NCI-H526 (cell line): ENCODE data around the gene KRTAP10-1.
"Not testable (repeated sequence)": the region's sequence is repeated elsewhere in the genome, so short reads cannot be mapped to it uniquely, and the experiment has no call there.

Experiments
- DNase-seq, 2 experiments: peaks; one replicate each; lab custom pipeline; 2025; lab: John Stamatoyannopoulos, UW

Gene KRTAP10-1

GRCh38 chr21:44539991-44540666 lies at the start of gene KRTAP10-1:
TSS of gene KRTAP10-1 (minus strand) at chr21:44540195. CDS start at chr21:44540150, 45 bp downstream.
- no peak for DNase-seq

GRCh38 chr21:44589094-44589493 lies 49.1 kb upstream of the KRTAP10-1 start:
- no peak for DNase-seq

DNA sequence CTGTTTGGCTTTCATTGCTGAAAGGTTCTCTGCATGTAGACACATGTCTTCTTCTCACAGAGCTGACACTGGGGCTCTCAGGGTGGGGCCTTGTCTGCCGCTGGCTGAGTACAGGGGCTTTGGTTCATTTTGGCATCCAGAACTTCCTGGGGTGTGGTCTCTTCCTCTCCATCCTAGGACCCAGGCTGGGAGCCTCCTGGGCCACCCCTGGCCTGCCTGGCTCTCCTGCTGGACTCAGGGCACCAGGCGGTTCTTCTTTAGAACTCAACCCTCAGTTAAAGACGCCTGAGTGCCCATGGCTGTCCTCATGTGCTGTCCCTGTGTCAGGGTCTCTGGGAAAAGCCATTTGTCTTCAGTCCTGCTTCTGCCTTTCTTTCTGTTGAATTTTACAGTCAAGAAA lies 45.9 kb upstream of the KRTAP10-1 start:
- DNase-seq, result no peak

- DNase-seq, result no peak
These were observed 43.8 kb upstream of the KRTAP10-1 start for GRCh38 chr21:44583800-44584147.

- no peak for DNase-seq
These were observed 43.2 kb upstream of the KRTAP10-1 start for GRCh38 chr21:44583089-44583799.

DNA sequence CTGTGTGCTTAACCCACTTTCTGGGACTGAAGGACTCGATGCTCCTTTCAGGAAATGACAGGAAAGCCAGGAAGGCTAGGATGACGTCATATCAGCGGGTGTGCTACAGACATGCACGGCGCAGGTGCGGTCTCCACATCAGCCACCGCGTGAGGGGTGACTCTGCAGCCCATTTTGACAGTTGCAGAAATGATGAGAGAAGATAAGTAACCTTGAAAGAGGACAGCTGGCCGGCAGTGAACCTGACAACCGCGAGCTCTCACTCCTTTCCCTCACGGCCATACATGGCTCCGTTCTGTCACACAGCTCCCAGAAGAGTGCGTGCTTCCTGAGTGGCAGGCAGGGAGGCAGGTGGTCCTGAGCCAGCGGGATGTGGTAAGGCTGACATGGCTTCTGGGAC lies 42.1 kb upstream of the KRTAP10-1 start:
- DNase-seq, result peak; percentile 14 to 32

- no peak for DNase-seq
These were observed 41.2 kb upstream of the KRTAP10-1 start for GRCh38 chr21:44581158-44581557.

DNA sequence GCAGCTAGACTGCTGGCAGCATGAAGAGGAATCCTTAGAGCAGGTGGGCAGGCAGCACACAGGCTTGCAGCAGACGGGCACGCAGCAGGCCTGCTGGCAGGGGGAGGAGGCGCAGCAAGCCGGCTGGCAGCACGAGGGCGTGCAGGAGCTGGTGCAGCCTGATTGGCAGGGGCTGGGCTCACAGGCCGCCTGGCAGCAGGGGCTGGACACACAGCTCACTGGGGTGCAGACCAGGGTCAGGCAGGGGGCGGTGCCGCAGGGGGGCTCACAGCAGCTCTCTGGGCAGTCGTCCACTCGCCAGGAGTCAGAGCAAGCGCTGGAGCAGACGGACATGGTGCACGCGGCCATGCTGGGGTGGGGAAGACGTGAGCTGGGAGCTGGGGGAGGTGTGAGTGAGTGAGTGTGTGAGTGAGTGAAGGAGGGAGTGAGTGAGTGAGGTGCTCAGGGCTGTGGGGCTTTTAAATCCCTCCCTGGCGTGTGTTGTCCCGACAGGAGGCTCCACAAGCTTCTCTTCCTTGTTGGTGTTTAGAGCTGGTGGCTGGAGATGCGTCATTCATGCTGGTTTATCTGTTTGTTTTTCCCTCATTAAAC lies 40.3 kb upstream of the KRTAP10-1 start, which contains the start of gene KRTAP10-5:
Gene KRTAP10-5, minus strand, starts transcription at position 374 of the 591 bp plus-strand sequence. Its CDS starts 26 bp downstream, at position 348.
- DNase-seq, result not testable (repeated sequence)

- DNase-seq, result no peak
These were observed 39.8 kb upstream of the KRTAP10-1 start for GRCh38 chr21:44579833-44580144.

DNA sequence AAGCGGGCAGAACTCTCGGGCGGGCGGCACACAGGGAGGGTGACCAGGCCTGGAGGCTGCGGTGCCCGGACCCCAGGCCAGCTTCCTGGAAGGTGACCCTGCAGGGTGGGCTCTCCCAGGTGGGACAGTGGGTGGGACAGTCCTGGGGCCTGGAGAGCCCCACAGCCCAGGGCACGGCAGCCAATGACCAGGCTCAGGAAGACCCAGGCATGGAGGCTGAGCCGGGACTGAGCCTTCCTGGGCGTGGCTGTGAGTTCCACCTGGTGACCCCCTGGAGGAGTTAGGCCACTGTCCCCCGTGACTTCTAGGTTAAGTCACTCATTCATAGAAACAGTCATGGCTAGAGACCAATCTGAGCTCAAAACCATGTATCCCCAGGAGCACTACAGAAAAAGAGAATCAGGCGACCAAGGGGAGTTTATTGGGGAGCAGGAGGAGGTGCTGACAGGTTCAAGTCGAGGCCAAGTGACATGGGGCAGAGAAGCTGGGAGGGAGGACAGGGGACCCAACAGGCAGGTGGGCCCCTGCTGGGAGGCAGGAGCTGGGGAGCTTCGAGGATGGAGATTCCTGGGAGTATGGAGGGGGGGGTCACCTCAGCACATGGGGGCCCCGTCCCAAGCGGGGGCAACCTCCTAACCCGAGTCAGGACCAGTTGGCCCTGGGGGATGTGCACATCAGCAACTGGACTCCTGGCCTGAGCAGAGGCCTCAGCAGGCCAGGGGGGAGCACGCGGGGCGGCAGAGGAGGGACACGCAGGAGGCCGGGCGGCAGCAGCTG lies 39.2 kb upstream of the KRTAP10-1 start:
- DNase-seq, result no peak

- DNase-seq, result no peak
These were observed 38.5 kb upstream of the KRTAP10-1 start for GRCh38 chr21:44578371-44579055.

DNA sequence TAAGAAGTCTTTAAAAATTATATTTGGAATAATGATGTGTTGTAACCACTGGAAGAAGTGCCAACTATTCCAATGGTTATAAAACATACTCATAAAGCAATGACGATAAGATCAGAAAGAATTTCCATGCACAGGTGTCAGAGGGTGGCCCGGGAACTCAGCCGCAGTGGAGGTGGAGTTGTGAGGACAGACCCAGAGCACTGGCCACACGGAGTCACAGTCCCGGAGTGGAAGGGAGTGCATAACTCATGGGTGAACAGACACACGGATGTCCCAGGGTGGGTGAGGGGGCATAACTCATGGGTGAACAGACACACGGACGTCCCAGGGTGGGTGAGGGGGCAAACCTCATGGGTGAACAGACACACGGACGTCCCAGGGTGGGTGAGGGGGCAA lies 36.0 kb upstream of the KRTAP10-1 start:
- DNase-seq, result no peak

- DNase-seq, result no peak
These were observed 35.5 kb upstream of the KRTAP10-1 start for GRCh38 chr21:44575307-44576024.

DNA sequence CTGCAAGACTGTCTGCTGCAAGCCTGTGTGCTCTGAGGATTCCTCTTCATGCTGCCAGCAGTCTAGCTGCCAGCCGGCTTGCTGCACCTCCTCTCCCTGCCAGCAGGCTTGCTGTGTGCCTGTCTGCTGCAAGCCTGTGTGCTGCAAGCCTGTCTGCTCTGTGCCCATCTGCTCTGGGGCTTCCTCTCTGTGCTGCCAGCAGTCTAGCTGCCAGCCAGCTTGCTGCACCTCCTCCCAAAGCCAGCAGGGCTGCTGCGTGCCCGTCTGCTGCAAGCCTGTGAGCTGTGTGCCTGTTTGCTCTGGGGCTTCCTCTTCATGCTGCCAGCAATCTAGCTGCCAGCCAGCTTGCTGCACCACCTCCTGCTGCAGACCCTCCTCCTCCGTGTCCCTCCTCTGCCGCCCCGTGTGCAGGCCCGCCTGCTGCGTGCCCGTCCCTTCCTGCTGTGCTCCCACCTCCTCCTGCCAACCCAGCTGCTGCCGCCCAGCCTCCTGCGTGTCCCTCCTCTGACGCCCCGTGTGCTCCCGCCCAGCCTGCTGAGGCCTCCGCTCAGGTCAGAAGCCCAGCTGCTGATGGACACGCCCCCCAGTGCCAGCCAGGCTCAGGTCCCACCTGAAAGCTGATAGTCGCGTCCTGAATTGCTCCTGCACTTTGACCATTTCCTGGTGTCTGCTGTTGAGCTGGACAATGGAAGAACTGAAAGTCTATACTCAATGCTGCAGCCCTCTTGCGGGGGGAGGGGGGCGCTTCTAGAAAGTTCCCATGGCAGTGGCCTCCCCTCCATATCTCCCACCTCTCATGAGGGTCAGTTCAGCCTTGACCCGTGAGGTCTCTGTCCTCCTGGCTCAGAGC lies 34.7 kb upstream of the KRTAP10-1 start:
- peak in 1 of 2 experiments; percentile 21 for DNase-seq

DNA sequence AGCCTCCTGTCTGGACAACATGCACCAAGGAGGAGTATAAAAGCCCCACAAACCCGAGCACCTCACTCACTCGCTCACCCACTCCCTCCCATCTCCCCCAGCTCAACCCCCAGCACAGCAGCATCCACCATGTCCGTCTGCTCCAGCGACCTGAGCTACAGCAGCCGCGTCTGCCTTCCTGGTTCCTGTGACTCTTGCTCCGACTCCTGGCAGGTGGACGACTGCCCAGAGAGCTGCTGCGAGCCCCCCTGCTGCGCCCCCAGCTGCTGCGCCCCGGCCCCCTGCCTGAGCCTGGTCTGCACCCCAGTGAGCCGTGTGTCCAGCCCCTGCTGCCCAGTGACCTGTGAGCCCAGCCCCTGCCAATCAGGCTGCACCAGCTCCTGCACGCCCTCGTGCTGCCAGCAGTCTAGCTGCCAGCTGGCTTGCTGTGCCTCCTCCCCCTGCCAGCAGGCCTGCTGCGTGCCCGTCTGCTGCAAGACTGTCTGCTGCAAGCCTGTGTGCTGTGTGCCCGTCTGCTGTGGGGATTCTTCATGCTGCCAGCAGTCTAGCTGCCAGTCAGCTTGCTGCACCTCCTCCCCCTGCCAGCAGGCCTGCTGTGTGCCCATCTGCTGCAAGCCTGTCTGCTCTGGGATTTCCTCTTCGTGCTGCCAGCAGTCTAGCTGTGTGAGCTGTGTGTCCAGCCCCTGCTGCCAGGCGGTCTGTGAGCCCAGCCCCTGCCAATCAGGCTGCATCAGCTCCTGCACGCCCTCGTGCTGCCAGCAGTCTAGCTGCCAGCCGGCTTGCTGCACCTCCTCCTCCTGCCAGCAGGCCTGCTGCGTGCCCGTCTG lies 33.8 kb upstream of the KRTAP10-1 start, which contains the start of gene KRTAP10-4:
Gene KRTAP10-4, plus strand, starts transcription at position 100 of the 827 bp plus-strand sequence. Its CDS starts 30 bp downstream, at position 130.
- DNase-seq, result not testable (repeated sequence)

- no peak for DNase-seq
These were observed 33.1 kb upstream of the KRTAP10-1 start for GRCh38 chr21:44572959-44573583.

DNA sequence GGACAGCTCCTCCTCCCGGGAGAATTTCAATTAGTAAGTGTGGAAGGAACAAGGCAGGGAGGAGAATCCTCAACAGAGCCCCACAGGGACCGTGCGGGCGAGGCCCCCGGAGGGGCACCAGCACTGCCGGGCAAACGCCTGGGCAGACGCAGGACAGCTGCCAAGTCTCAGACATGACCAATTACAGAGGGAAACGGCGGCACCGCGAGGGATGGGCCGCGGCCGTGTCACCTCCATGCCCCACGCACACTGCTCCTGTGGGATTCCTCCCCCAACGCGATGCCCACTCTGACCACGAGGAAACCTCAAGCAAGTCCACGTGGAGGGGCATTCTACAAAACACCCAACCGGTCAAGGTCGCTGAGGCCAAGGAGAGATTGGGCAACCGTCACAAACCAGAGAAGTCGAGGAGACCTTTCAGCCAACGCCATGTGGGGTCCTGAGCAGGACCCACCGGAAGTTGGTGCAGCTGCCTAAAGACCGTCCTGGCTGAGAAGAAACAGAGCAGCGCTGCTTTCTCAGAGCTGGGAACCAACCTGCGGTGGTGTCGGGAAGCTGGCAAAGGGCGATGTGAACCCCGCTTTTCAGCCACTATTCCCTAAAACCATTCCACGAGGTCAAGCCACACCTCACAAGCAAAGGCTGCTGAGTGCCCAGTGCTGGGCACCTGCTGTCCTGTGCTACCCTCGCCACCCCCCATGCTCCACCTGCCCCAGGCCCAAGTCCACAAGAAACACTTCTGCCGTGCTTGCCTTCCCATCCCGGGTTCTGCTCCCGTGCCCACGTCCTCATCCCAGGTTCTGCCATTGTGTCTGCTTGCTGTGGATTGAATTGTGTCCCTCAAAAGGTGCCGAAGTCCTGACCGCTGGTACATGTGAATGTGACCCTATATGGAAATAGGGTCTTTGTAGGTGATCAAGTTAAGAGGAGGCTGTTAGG lies 32.1 kb upstream of the KRTAP10-1 start:
- no peak for DNase-seq

- DNase-seq, result no peak
These were observed 31.3 kb upstream of the KRTAP10-1 start for GRCh38 chr21:44571296-44571695.
